SJSA1 (cell line): ENCODE measurements around the gene TMEM131. TPM values are rescaled to one million over a fixed set of nuclear protein-coding genes. Genes with fewer than 3 reads are reported as not detected.
A peak's percentile ranks its signal among the peaks of the same experiment; 100 is the strongest.

Experiments
- DNase-seq, 2 experiments: peaks; one replicate each; pipeline ENCODE4 v3.0.0-alpha.2; 2015 to 2020; ENCODE audit warnings: low spot score in 2 of 2, low read depth in 1 of 2
- H3K27ac ChIP-seq: fragments of 250-450 bp; sonication (Bioruptor Pico); 2 replicates; pipeline ENCODE4 v1.5.1; 2020; ENCODE audit warnings: mild to moderate bottlenecking, moderate library complexity
- H3K27me3 ChIP-seq: fragments of 250-450 bp; sonication (Bioruptor Pico); replicated peaks from 2 replicates; pipeline ENCODE4 v1.5.1; 2020; ENCODE audit warnings: mild to moderate bottlenecking, moderate library complexity
- H3K36me3 ChIP-seq: fragments of 250-450 bp; sonication (Bioruptor Pico); 2 replicates; pipeline ENCODE4 v1.5.1; 2020; ENCODE audit warnings: mild to moderate bottlenecking
- H3K4me1 ChIP-seq: fragments of 250-450 bp; sonication (Bioruptor Pico); replicated peaks from 2 replicates; pipeline ENCODE4 v1.6.1; 2021; ENCODE audit warnings: mild to moderate bottlenecking
- H3K4me3 ChIP-seq: fragments of 250-450 bp; sonication (Bioruptor Pico); 2 replicates; pipeline ENCODE4 v1.5.1; 2020; ENCODE audit warnings: mild to moderate bottlenecking
- H3K9me3 ChIP-seq: fragments of 250-450 bp; sonication (Bioruptor Pico); replicated peaks from 2 replicates; pipeline ENCODE4 v1.5.1; 2020; ENCODE audit warnings: mild to moderate bottlenecking
- total RNA-seq: library from RNA; depleted of rRNA; stranded (reverse); fragments of >200 nt; shearing (Covaris generic); gene quantifications from 2 replicates; pipeline ENCODE4 v1.2.3, GENCODE V29; 2014

The TMEM131 gene
- total RNA-seq, 1 experiment from 2014 or later = 18.7 TPM

GRCh38 chr2:97749581-97749980, 246.2 kb downstream of the TMEM131 start:
- Histone ChIP-seq H3K9me3 (no peaks in the 10 kb centered on the region), H3K4me1 (no peaks in the 10 kb centered on the region), H3K36me3 (peaks cover 5% of the 10 kb centered on the region; the same call in 1 of the 2 replicates), H3K27ac (no peak overlapping the region), H3K4me3 (no peak overlapping the region), H3K27me3 (no peaks in the 10 kb centered on the region)
- DNase-seq = no peak

- H3K9me3 ChIP-seq = no peaks in the 10 kb centered on the region
- no peak for DNase-seq
- H3K4me1 ChIP-seq = no peaks in the 10 kb centered on the region
- H3K27me3 ChIP-seq = no peaks in the 10 kb centered on the region
- H3K27ac ChIP-seq = no peak overlapping the region
- no peak overlapping the region for H3K4me3 ChIP-seq
- H3K36me3 ChIP-seq = peaks cover 5% of the 10 kb centered on the region; the same call in 1 of the 2 replicates
These were observed 248.0 kb downstream of the TMEM131 start for GRCh38 chr2:97747716-97748115.

- Histone ChIP-seq H3K27me3 (no peaks in the 10 kb centered on the region), H3K9me3 (no peaks in the 10 kb centered on the region), H3K36me3 (peaks cover 5% of the 10 kb centered on the region; the same call in 1 of the 2 replicates), H3K4me1 (no peaks in the 10 kb centered on the region), H3K27ac (no peak overlapping the region), H3K4me3 (no peak overlapping the region)
- no peak for DNase-seq
These were observed 248.5 kb downstream of the TMEM131 start for GRCh38 chr2:97747285-97747684.

- H3K27ac ChIP-seq = no peak overlapping the region
- no peaks in the 10 kb centered on the region; the same call in 1 of the 2 replicates for H3K36me3 ChIP-seq
- DNase-seq = no peak
- no peaks in the 10 kb centered on the region for H3K4me1 ChIP-seq
- H3K4me3 ChIP-seq = no peak overlapping the region
- H3K27me3 ChIP-seq = no peaks in the 10 kb centered on the region
- no peaks in the 10 kb centered on the region for H3K9me3 ChIP-seq
These were observed 250.1 kb downstream of the TMEM131 start for GRCh38 chr2:97745474-97746174.

GRCh38 chr2:97743913-97744312, 251.8 kb downstream of the TMEM131 start:
- Histone ChIP-seq H3K4me1 (no peaks in the 10 kb centered on the region), H3K9me3 (no peaks in the 10 kb centered on the region), H3K27ac (no peak overlapping the region), H3K27me3 (no peaks in the 10 kb centered on the region), H3K36me3 (no peaks in the 10 kb centered on the region; the same call in 1 of the 2 replicates), H3K4me3 (no peak overlapping the region)
- DNase-seq = no peak

GRCh38 chr2:97742381-97742847, 253.3 kb downstream of the TMEM131 start:
- no peak overlapping the region for H3K27ac ChIP-seq
- no peak for DNase-seq

GRCh38 chr2:97741686-97742085, 254.1 kb downstream of the TMEM131 start:
- H3K36me3 ChIP-seq = no peaks in the 10 kb centered on the region
- no peak for DNase-seq

More at GRCh38 chr2:97742381-97742847, 253.3 kb downstream of the TMEM131 start:
- H3K9me3 ChIP-seq = no peaks in the 10 kb centered on the region
- no peaks in the 10 kb centered on the region for H3K27me3 ChIP-seq
- H3K36me3 ChIP-seq = no peaks in the 10 kb centered on the region; the same call in 1 of the 2 replicates
- H3K4me1 ChIP-seq = no peaks in the 10 kb centered on the region
- H3K4me3 ChIP-seq = no peak overlapping the region

GRCh38 chr2:97741251-97741650, 254.5 kb downstream of the TMEM131 start:
- H3K36me3 ChIP-seq = no peaks in the 10 kb centered on the region
- no peak overlapping the region for H3K27ac ChIP-seq
- no peak for DNase-seq
- no peaks in the 10 kb centered on the region for H3K9me3 ChIP-seq
- H3K4me3 ChIP-seq = no peak overlapping the region
- H3K27me3 ChIP-seq = no peaks in the 10 kb centered on the region
- no peaks in the 10 kb centered on the region for H3K4me1 ChIP-seq

More at GRCh38 chr2:97741686-97742085, 254.1 kb downstream of the TMEM131 start:
- Histone ChIP-seq H3K4me3 (no peak overlapping the region), H3K4me1 (no peaks in the 10 kb centered on the region), H3K27me3 (no peaks in the 10 kb centered on the region), H3K9me3 (no peaks in the 10 kb centered on the region), H3K27ac (no peak overlapping the region)

- peak in 1 of 2 experiments; percentile 15 for DNase-seq
- Histone ChIP-seq H3K9me3 (no peaks in the 10 kb centered on the region), H3K36me3 (no peaks in the 10 kb centered on the region), H3K4me3 (no peak overlapping the region), H3K4me1 (no peaks in the 10 kb centered on the region), H3K27ac (no peak overlapping the region), H3K27me3 (no peaks in the 10 kb centered on the region)
These were observed 255.1 kb downstream of the TMEM131 start for GRCh38 chr2:97740590-97741182.

- Histone ChIP-seq H3K9me3 (no peaks in the 10 kb centered on the region), H3K27ac (no peak overlapping the region), H3K36me3 (no peaks in the 10 kb centered on the region), H3K27me3 (no peaks in the 10 kb centered on the region), H3K4me1 (no peaks in the 10 kb centered on the region), H3K4me3 (no peak overlapping the region)
- no peak for DNase-seq
These were observed 255.9 kb downstream of the TMEM131 start for GRCh38 chr2:97739893-97740245.

- no peaks in the 10 kb centered on the region for H3K36me3 ChIP-seq
- H3K27me3 ChIP-seq = no peaks in the 10 kb centered on the region
- no peak overlapping the region for H3K27ac ChIP-seq
- no peaks in the 10 kb centered on the region for H3K9me3 ChIP-seq
- no peaks in the 10 kb centered on the region for H3K4me1 ChIP-seq
- no peak for DNase-seq
- H3K4me3 ChIP-seq = no peak overlapping the region
These were observed 256.5 kb downstream of the TMEM131 start for GRCh38 chr2:97739020-97739892.

GRCh38 chr2:97738179-97739019, 257.3 kb downstream of the TMEM131 start:
- Histone ChIP-seq H3K9me3 (no peaks in the 10 kb centered on the region), H3K27ac (no peak overlapping the region), H3K27me3 (no peaks in the 10 kb centered on the region), H3K4me1 (no peaks in the 10 kb centered on the region), H3K36me3 (no peaks in the 10 kb centered on the region), H3K4me3 (no peak overlapping the region)
- DNase-seq = no peak
